Measurements from ENCODE around the gene MAD2L2.

The MAD2L2 gene

GRCh38 chr1:11714831-11715575 lies 34.1 kb upstream of the MAD2L2 start:
- no peak overlapping the region for H3K4me3 ChIP-seq (ENCODE audit: control insufficient read depth, low read depth, low read length)
- no peak for DNase-seq (ENCODE audit: low read depth)
- no peak for TF ChIP-seq CTCF (IDR thresholded peaks at IDR 0.05; ENCODE audit: control insufficient read depth, insufficient read depth, low read depth, low read length, missing control alignments)

- no peak for TF ChIP-seq CTCF (IDR thresholded peaks at IDR 0.05; ENCODE audit: control insufficient read depth, insufficient read depth, low read depth, low read length, missing control alignments)
- H3K4me3 ChIP-seq (ENCODE audit: control insufficient read depth, low read depth, low read length), result no peak overlapping the region
- DNase-seq (ENCODE audit: low read depth), result no peak
These were observed 32.1 kb upstream of the MAD2L2 start for GRCh38 chr1:11713095-11713494.

GRCh38 chr1:11712285-11712684 lies 31.3 kb upstream of the MAD2L2 start:
- DNase-seq (ENCODE audit: low read depth), result no peak
- H3K4me3 ChIP-seq (ENCODE audit: control insufficient read depth, low read depth, low read length), result no peak overlapping the region
- TF ChIP-seq CTCF (IDR thresholded peaks at IDR 0.05; ENCODE audit: control insufficient read depth, insufficient read depth, low read depth, low read length, missing control alignments), result no peak

- DNase-seq (ENCODE audit: low read depth), result no peak
- TF ChIP-seq CTCF (IDR thresholded peaks at IDR 0.05; ENCODE audit: control insufficient read depth, insufficient read depth, low read depth, low read length, missing control alignments), result no peak
- H3K4me3 ChIP-seq (ENCODE audit: control insufficient read depth, low read depth, low read length), result no peak overlapping the region
These were observed 30.5 kb upstream of the MAD2L2 start for GRCh38 chr1:11711490-11711889.

- no peak for DNase-seq (ENCODE audit: low read depth)
- no peak overlapping the region for H3K4me3 ChIP-seq (ENCODE audit: control insufficient read depth, low read depth, low read length)
- no peak for TF ChIP-seq CTCF (IDR thresholded peaks at IDR 0.05; ENCODE audit: control insufficient read depth, insufficient read depth, low read depth, low read length, missing control alignments)
These were observed 27.8 kb upstream of the MAD2L2 start for GRCh38 chr1:11708554-11709350.

DNA sequence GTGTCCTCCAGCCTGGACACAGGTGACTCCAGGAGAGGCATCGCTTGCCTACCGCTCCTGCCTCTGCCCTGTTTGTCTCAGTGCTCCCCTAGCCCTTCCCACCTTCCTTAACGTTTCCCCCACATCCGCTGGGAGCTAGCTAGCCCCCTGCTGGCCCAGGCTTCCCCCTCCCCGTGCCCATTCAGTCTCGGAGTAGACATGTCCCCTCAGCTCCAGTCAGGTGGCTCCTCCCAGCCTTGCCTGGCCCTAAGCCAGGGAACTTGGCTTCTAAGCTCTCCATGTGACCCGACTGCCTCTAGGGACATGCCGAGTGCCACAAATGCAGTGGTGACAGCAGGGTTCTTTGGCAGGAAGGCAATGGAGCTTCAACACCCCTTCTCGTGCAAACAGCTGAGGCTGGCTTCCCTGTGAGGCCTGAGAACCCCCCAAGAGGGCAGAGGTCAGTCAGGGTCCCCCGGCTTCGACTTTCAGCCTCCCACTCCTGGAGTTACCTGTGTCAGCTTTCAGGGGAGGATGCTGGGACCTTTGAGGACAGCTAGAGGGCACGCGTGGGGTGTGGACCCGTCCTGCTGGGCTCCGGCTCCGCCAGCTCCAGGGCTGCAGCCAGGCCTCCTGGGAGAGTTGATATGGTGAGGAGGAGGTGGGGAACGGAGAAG lies 26.8 kb upstream of the MAD2L2 start:
- H3K4me3 ChIP-seq (ENCODE audit: control insufficient read depth, low read depth, low read length), result no peak overlapping the region
- TF ChIP-seq CTCF (IDR thresholded peaks at IDR 0.05; ENCODE audit: control insufficient read depth, insufficient read depth, low read depth, low read length, missing control alignments), result no peak
- DNase-seq (ENCODE audit: low read depth), result no peak
